Activated gamma-delta T cell treated with anti-CD3 and anti-CD28 coated beads, Interleukin-2, amount 50 U/mL, for 16 hours (primary cell): Measurements from ENCODE around the gene PDXK.

Source experiments
- DNase-seq: peaks from one replicate; pipeline ENCODE4 v3.0.0-alpha.2; 2020; ENCODE audit warnings: low read depth

Gene PDXK

DNA sequence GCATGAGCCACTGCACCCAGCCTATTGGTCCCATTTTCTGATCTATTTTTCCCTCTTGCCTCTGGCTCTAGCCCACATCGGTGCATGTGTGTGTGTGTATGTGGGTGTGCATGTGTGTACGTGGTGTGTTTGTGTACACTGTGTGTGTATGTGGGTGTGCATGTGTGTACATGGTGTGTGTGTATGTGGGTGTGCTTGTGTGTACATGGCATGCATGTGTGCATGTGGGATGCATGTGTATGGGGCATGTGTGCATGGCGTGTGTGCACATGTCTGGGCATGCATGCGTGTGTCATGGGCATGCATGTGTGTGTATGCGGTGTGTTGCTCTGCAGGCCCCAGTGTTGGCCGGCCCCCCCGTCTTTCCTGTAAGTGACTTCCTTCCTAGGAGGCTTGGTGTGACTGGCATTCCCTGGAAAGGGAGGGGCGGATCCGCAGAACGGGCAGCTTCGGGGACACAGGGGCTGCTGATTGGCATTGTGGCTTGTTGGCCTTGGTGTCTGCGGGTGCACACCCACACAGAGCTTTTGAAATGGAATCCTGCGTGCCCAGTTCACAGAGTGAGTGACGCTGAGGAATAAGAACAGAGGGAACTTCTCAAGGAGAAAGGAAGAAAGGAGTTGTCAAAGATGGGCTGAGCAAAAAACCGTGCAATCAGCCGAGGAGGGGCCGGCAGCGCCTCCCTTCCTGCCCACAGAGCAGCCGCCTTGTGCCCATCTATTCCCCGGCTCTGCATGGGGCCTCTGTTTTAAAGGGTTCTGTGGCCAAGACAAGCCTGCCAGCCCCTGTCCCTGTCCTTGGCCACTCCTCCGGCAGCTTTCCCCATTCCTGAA is 8.0 kb downstream of the PDXK start:
- DNase-seq: no peak

DNA sequence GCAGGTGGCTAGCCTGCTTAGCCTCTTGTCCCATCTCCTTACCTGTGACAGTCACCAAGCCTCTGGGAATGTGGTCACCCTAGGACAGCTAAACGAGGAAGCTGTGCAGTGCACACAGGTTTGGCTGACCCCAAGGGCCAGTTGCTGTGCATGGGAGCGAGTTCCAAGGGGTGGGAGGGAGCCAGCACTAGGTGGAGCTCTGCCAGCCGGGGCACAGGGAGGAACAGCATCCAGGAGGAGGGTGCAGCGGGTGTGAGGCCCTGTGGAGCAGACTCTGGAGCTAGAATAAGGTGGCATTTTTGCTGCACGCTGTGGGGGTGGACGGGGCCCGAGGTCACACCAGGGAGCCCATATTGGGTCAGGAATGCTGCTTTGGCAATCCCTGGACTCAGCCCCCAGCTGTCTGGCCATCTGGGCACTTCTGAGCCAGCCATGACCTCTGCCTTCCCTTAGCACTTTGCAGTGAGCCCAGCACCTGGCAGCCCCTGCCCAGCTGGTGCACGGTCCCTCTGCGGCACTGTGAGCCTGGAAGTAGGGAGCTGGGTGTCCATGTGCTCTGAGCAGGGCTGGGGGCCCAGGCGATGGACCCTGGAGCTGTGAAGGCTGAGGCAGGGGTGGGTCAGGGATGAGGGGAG is 8.7 kb downstream of the PDXK start:
- DNase-seq: no peak

DNA sequence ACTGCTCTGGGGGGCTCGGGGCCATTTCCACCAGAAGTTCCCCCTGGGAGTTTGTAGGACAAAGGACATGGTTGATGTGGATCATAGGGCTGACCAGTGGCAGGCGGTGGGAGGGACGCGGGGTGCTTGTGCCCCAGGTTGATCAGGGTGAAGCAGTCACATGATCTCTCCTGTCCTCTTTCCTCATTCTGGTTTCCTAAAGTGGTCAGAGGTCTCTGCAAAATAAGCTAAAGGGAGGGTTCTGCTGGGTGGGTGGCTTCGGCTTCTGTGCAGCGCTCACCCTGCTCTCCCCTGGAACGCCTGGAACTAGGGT is 9.2 kb downstream of the PDXK start:
- DNase-seq: no peak

DNA sequence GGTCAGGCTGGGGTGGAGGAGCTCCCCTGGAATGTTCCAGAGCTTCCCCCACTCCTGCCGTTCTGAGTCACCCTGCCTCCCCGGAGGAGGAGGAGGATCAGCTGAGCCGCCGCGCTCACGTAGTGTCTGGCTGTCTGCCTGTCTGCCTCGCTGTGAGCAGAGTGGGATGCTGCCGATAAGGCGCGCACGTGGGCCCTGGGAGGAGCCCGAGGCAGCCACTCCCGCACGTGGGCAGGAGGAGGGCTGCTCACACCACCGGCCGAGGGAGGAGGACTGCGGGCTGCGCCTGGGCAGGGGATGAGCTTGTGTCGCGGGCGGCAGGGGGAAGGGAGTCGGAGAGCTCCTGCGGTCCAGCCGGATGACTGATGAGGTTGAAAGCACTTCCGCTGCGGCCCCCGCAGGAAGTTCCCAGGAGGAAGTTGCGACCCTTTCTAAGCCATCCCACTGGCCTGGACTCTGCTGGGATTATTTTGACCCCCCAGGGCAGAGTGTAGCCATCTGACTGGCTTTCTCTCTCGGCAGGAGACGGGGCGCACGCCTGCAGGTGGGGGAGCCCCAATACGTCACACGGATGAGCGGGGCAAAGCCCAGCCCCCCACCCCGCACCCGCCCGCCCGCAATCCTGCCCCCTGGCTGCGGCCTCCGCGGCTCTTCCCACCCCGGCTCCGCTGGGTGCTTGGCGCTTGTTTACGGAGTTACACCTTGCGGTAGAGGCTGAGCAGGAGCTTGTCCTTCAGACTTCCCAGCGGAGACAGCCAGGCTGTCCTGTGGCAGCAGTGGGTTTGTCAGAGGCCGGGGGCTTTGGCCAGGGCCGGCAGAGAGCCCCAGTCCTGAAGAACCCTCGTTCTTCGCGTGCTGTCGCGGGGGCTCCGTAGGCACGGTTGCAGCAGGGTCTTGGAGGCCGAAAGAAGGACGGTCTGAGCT is 9.8 kb downstream of the PDXK start:
- DNase-seq: peak; percentile 70

DNA sequence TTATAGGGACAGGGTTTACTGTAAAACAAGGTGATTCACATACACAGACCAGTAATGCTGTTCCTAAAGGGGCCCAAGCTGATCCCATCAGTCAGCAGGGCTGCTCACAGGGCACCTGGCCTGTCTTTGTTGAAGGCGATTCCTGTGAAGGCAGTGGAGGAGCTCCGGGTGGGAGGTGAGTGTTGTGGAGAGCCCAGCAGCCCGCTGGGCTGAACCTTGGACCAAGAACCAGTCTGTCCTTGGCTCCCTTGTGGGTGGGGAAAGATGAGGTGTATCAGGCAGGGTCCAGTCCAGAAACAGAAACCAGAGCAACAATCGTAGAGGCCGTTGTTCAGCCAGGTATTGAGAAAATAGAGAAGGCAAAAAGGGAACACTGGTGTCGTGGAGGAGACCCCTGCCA is 12.5 kb downstream of the PDXK start:
- no peak for DNase-seq

DNA sequence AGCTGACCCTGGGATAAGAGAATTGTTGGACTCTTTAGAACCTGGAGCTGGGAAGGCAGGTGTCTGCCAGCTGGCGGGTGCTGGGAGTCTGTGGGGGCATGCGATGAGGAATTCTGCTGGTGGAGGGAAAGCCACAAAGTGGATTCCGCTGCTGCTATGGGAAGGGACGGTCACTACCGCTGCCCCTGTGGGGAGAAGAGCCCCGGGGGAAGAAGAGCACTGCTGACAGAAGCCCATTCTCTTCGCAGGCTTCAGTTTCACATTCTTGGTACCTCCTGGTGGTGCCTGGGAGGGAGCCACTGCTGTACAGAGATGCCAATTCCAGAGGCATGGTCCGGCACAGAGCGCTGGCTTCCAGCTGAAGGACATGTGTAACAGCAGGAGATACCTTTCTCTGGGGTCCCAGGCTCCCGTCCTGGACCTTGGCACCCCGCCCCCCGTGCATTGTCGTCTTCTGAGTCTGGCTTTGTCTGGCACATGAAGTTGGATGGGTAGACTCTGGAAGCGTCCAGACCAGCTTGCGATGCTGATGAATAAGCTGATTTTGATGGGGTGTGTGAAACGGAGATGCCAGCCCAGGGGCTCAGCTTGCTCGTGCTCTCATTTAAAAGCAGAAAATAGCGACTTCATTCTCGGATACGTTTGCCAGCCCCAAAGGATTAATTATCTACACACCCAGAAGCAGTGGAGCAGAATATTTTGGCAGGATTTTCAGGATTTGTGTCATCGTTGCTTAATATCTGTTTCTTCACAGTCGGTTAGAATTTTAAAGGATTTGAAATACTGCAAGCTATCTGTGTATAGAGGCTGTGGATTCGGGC is 13.2 kb downstream of the PDXK start:
- no peak for DNase-seq

DNA sequence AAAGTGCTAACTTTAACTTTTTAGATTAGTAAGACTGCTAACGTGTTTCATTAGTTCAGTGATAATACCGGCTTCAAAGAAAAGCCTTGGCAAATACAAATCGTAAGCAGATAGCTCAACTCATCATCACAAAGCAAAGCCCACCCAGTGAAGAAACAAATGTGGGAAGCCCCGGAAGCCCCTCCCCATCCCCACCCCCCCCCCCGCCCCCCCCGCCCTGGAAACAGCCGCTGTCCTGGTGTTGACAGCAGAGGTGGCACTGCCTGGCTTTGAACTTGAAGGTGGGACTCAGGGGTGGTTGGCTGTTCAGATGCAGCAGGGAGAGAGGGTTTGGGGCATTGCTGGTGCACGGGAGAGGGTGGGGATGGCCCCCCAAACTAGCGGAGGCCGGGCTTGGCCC is 14.1 kb downstream of the PDXK start:
- DNase-seq: no peak

DNA sequence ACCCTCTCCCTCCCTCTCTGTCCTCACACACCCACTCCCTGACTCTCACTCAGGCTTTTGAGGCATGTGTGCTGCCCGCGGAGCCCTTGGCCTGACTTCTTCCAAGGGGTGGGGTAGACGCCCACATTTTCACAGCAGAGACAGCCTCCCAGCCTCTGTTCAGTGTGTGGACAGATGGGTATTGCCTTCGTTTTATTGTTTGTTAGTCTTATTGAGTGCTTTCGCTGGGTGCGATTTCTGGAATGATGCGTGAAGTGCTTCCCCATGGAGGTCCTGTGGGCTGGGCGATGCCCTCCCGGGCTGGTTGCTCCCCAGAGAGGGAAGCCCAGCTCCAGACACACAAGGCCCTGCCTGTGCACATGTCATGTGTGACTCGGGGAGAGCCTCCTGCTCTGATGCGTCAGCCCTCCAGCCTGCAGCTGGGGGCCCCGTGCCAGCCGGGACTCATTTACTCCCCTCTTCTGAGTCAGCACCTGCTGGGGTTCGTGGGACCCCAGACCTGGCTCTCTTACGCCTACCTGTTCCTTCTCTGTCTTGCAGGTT is 14.7 kb downstream of the PDXK start:
- DNase-seq: no peak

DNA sequence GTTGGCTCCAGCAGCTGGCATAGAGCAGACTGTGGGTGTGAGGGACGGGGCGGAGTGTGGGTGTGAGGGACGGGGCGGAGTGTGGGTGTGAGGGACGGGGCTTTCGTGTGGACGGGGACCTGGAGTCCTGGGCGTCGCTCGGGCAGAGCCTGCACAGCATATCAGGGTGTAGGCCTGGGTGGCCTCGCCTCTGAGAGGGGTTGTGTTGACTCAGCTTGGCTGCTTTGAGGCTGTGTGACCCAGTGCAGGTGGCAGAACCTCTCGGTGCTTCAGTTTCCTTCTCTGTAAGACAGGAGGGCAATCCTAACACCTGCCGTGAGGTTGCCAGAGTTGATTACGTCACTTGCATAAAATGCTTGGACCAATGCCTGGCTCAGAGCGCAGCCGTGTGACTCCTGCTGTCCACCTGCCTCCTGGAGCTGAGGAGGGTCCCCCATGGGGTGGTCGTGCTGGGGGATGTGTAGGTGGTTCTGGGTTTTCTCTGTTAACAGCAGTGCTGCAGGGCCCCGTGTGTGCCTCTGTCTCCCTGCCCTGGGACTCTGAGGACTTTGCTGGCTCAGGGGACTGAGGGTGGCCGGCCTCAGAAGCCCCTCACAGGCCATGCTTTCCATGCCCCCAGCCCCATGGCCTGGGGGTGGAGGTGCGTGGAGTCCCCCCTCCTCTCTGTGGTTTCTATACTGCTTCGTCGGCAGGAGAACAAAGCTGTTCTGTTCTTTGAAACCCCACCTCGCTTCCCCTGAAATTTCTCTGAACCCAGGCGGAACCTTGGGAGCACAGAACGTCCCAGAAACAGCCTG is 15.4 kb downstream of the PDXK start:
- DNase-seq: no peak

DNA sequence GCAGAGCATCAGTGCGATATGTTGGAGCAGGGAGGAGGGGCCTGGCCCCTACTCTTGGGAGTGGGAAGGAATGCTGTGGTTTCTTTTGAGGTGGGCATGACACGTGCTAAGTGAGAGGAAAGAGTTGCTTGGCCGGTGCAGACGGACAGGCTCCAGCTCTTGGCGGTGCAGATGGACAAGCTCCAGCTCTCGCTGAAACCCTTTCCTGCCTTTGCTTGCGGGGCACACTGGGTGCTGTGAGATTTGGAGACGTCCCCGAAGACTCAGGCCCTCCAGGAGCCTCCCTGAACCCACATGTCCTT is 15.9 kb downstream of the PDXK start:
- DNase-seq: no peak

DNA sequence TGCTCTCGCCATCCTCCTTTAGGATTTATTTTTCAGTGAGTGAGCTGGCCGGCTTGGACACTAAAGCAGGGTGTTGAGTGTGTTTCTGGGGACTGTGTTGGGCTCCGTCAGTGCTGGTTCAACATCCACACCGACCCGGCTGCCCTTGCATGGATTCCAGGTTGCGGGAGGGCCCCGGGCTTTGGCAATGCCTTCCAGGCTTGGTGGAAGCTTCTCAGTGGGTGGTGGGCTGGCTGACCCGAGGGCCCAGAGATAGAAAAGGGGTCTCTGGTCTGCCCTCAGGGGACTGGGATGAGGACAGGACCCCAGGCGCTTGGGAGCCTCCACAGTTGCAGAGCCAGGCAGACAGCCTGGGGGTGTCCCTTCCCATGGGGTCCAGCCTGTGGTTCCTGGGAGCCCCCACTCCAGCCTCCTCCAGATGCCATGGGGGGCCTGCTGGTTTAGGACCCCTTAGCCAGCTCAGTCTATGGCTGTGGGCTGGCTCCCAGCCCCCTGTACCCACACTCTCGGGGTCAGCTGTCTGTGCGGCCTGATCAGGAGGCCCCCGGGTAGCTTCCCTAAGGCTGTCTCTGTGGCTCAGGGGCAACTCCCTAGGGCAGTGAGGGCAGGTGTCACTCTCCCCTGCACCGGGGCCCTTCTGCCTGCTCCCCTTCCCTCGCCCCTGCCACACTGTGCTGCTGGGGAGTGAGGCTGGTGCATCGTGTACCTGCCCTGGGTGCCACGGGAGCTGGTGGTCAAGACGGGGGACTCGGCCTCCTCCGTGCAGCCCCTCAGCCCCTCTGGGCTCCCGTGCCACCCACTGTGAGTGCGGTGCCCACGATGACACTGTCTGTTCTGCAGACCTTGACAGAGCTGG is 16.5 kb downstream of the PDXK start:
- DNase-seq: no peak

DNA sequence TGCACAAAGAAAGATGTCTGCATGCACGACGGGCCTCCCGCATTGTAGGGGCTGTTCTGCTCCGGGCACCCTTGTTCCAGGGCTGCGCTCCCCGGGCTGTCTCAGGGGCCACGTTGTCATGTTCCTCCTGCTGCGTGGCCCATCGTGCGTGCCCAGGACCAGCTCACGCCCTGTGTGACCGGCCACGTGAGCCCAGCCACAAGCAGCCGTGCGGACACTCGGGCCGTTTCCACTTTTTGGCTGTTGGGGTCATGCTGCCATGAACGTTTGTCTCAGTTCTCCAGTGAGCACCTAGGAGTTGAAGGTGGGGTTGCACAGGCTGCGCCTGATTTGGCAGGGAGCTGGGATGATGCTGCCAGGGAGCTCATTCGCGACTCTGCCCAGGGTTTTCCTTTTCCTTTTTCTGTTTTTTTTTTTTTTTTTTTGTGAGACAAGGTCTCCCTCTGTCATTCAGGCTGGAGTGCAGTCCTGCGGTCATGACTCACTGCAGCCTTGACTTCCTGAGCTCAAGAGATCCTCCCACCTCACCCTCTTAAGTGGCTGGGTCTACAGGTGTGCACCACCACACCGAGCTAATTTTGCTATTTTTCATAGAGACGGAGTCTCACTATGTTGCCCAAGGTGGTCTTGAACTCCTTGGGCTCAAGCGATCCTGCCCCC is 17.4 kb downstream of the PDXK start:
- DNase-seq: no peak

DNA sequence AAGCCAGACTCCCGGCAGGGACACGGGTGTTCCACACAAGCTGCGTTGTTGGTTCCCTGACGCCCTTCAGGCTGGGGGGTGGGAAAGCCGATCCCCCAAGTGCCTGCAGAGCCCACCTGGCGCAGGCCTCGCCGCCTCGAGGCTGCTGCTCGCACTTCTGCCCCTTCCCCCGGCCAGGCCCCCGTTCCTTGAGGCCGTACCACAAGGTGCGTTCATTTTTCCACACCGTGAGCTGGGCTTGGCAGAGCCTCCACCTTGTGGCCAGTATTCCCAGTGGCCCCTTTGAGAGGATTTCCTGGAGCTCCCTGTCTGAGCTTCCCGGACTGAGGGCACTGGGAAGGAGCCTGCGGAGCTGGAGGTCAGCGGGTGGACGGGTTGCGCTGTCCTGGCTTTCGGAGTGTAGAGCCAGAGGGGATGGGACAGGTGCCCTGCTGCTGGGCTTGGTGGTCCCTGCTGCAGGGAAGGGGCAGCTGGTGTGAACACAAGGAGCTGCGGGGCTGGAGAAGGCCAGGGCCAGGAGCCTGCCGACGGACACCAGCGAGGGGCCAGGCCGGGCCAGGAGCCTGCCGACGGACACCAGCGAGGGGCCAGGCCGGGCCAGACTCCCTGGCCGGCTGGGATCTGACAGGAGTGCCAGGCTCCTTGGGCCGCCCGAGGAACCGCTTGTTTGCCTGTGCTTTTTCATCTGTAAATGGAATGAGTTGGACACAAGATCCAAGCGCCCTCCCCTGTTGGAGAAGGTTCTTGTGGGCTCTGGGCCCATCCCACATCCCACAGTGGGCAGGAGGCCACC is 18.4 kb downstream of the PDXK start:
- DNase-seq: no peak

DNA sequence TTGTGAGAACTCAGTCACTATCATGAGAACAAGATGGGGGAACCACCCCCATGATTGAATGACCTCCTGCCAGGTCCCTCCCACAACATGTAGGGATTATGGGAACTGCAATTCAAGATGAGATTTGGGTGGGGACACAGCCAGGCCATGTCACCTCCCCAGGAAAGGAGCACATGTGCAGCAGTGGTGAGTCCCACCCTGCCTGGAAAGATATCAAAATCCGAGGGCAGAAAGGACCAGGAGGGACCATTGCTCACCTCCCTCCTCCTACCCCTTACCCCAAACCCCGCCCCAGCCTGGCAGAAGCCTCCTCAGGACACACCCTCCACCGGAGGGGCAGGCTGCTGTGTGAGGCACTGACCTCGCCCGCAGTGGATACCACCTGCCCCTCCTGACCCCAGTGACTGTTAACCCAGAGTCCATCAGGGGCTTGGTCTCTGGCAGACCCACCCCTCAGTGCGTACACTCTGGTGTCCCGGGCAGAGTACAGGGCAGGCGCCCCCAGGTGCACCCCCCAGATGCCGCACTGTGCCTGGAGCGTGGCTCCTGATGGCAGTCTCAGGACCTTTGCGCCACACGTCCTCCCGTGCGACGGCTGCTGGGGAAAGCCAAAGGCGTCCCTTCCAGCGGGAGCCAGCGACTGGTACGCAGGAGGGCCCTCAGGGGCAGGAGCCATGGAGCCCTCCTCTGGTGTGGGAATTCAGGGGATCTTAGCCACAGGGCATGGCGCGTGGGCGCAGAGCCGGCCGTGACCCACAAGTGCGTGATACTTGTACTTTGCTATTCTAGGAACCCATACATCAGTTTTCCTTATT is 20.9 kb downstream of the PDXK start:
- DNase-seq: no peak

DNA sequence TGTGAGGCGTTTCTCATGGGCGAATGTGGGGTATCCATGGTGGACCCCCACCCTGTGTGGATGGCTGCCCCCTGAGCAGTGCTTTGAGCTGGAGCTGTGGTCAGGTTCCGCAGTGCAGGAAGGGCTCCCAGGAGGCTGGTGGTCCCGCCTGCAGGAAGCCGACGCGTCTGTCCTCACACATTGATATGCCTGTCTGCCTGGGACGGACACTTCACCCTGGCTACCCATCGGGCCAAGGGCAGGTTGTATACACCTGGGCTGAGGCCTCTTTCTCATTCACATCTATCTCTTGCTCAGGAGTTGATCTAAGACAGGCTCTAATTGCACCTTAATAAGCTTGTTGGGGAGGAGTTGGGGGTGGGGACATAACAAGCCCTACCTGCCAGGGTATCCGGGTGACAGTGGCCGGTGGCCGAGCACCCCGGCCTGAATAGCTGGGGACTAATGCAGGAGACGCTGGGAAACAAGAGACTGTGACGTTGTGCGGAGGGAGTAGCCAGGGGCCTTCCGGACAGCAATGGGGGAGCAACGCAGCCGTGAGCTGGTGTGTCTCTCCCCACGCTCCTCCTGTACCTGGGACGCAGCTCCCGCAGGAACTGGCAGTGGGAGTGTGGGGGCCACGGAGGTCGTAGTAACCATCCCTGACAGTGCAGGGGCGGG is 21.7 kb downstream of the PDXK start:
- no peak for DNase-seq

DNA sequence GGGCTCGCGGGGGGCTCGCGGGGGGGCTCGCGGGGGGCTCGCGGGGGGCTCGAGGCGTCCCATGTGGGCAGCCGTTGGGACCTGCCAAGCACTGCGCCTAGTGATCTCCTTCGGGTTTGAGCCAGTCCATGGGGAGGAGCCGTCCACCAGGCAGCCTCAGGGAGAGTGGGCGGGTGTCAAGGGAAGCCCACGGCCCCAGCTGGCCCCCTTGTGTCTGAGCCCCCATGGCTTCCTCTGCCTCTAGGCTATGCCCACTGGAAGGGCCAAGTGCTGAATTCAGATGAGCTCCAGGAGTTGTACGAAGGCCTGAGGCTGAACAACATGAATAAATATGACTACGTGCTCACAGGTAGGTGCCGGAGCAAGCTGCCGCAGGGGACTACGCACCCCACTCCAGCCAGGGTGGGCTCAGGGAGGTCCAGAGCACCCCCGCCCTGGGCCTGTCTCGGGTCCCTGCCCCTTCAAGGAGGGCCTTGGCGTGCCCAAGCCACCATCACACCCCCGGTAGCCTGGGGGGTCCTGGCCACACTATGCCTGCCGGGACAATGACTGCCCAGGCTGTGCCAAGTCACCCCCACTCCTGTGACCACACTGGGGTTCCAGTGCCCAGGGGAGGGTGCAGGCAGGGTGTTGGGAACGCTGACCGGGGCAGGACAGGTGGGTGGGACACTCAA is 22.6 kb downstream of the PDXK start:
- no peak for DNase-seq

DNA sequence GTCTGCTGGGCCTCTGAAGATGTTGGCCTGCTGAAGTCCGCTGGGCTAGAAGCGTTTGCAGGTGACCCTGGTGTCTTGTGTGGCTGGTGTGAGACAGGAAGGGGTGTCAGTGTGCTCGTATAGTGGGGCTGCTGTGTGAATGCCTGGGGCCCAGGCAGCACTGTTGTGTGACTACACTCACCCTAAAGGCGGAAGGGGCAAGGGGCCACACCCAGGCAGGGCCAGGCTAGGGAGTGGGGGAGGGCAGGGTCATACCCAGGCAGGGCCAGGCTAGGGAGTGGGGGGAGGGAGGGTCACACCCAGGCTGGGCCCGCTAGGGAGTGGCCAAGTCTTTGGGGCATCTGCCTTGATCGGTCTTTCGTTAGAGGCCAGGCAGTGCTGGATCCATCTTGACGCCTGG is 25.0 kb downstream of the PDXK start:
- no peak for DNase-seq
